HEK293 (cell line): ENCODE measurements around the gene GLCCI1.

ENCODE experiments used
- CTCF ChIA-PET: fragments of 350-600 bp; formaldehyde crosslinking; extraction: SDS; loops from one replicate; lab custom pipeline; 2021; ENCODE audit warnings: antibody characterized with exemption; lab: Yijun Ruan, JAX
- POLR2A ChIA-PET: fragments of 300-600 bp; formaldehyde crosslinking; extraction: SDS; loops from one replicate; lab custom pipeline; 2020; ENCODE audit warnings: antibody characterized with exemption, inconsistent platforms; lab: Yijun Ruan, JAX
- H3K27ac ChIP-seq: fragments of 200-500 bp; sonication (Bioruptor generic); 2 replicates; pipeline ENCODE4 v1.5.1; 2014; ENCODE audit warnings: low read depth, low read length, control low read depth, inconsistent platforms; ENCODE audit errors: extremely low read depth
- H3K36me3 ChIP-seq, 2 experiments: fragments of 200-500 bp in 1 of 2; sonication (Bioruptor generic) in 1 of 2; 1 replicate in 1 of 2; 2 replicates in 1 of 2; pipeline ENCODE4 v1.5.1; 2014 to 2017; ENCODE audit warnings: inconsistent platforms in 2 of 2, low read length in 2 of 2; ENCODE audit not compliant: control insufficient read depth in 2 of 2, insufficient read depth in 1 of 2
- H3K4me1 ChIP-seq: fragments of 200-500 bp; sonication (Bioruptor generic); 2 replicates; pipeline ENCODE4 v1.5.1; 2014; ENCODE audit warnings: mild to moderate bottlenecking, low read length, inconsistent platforms; ENCODE audit not compliant: control insufficient read depth, insufficient read depth
- H3K4me3 ChIP-seq: 2 replicates; pipeline ENCODE4 v1.5.1; 2011; ENCODE audit warnings: low read depth, mild to moderate bottlenecking, control low read depth, low read length, moderate library complexity
- H3K9me3 ChIP-seq: fragments of 200-500 bp; sonication (Bioruptor generic); 2 replicates; pipeline ENCODE4 v1.5.1; 2014; ENCODE audit warnings: low read depth, low read length, inconsistent platforms; ENCODE audit not compliant: control insufficient read depth, insufficient read depth
- CTCF ChIP-seq: fragments of 450-650 bp; formaldehyde crosslinking; IDR thresholded peaks from 2 replicates; pipeline ENCODE4 v1.5.1; 2016; ENCODE audit warnings: missing biosample characterization, missing genetic modification characterization
- HIC1 ChIP-seq: fragments of 450-650 bp; formaldehyde crosslinking; IDR thresholded peaks from 2 replicates; pipeline ENCODE4 v1.5.1; 2016; ENCODE audit warnings: missing biosample characterization, missing genetic modification characterization
- OSR2 ChIP-seq: fragments of 450-650 bp; formaldehyde crosslinking; IDR thresholded peaks from 2 replicates; pipeline ENCODE4 v1.5.1; 2016; ENCODE audit warnings: missing biosample characterization, missing genetic modification characterization
- PRDM4 ChIP-seq: fragments of 450-650 bp; formaldehyde crosslinking; IDR thresholded peaks from 2 replicates; pipeline ENCODE4 v1.5.1; 2017; ENCODE audit warnings: missing biosample characterization, missing genetic modification characterization
- TSHZ1 ChIP-seq: fragments of 450-650 bp; formaldehyde crosslinking; IDR thresholded peaks from 2 replicates; pipeline ENCODE4 v1.5.1; 2016; ENCODE audit warnings: missing biosample characterization, missing genetic modification characterization, borderline replicate concordance
- ZBTB8A ChIP-seq: fragments of 450-650 bp; formaldehyde crosslinking; IDR thresholded peaks from 2 replicates; pipeline ENCODE4 v1.5.1; 2016; ENCODE audit warnings: missing biosample characterization, missing genetic modification characterization
- ZNF157 ChIP-seq: fragments of 450-650 bp; formaldehyde crosslinking; IDR thresholded peaks from 2 replicates; pipeline ENCODE4 v1.5.1; 2016; ENCODE audit warnings: missing biosample characterization, missing genetic modification characterization
- ZNF248 ChIP-seq: fragments of 450-650 bp; formaldehyde crosslinking; IDR thresholded peaks from 2 replicates; pipeline ENCODE4 v1.5.1; 2017; ENCODE audit warnings: missing biosample characterization, missing genetic modification characterization
- ZNF302 ChIP-seq: fragments of 450-650 bp; formaldehyde crosslinking; IDR thresholded peaks from 2 replicates; pipeline ENCODE4 v1.5.1; 2016; ENCODE audit warnings: missing biosample characterization, missing genetic modification characterization, low read depth
- ZNF341 ChIP-seq: fragments of 450-650 bp; formaldehyde crosslinking; IDR thresholded peaks from 2 replicates; pipeline ENCODE4; 2016; ENCODE audit warnings: low read depth, missing biosample characterization, missing genetic modification characterization
- ZNF530 ChIP-seq: fragments of 450-650 bp; formaldehyde crosslinking; IDR thresholded peaks from 2 replicates; pipeline ENCODE4 v1.5.1; 2016; ENCODE audit warnings: low read depth, missing biosample characterization, missing genetic modification characterization

The GLCCI1 gene

GRCh38 chr7:7988706-7989105 is 20.1 kb downstream of the GLCCI1 start (continued):
- TF ChIP-seq OSR2 (tag by site-specific recombination) (no peak), ZBTB8A (no peak), ZNF157 (tag by site-specific recombination) (no peak), TSHZ1 (tag by site-specific recombination) (no peak), ZNF302 (tag by site-specific recombination) (no peak)

- ChIA-PET CTCF (no interaction called here), POLR2A (no interaction called here)
- H3K27ac ChIP-seq: no peak overlapping the region
These were observed 20.5 kb downstream of the GLCCI1 start for GRCh38 chr7:7989133-7989532.

GRCh38 chr7:7989616-7990440 is 21.2 kb downstream of the GLCCI1 start:
- CTCF ChIA-PET: interaction anchor here (1.0 kb wide), 1 partner anchor 37 kb away, joined by 3 read pairs; no protein-coding TSS in a partner anchor
- no peak overlapping the region for H3K27ac ChIP-seq
- H3K9me3 ChIP-seq: no peaks in the 10 kb centered on the region
- H3K36me3 ChIP-seq: no peaks in the 10 kb centered on the region
- POLR2A ChIA-PET: no interaction called here
- TF ChIP-seq CTCF (no peak), ZNF530 (tag by site-specific recombination) (no peak), ZNF248 (tag by site-specific recombination) (no peak), ZNF341 (tag by site-specific recombination) (no peak)
- H3K4me1 ChIP-seq: peaks cover 5% of the 10 kb centered on the region; the same call in 1 of the 2 replicates
- no peak overlapping the region for H3K4me3 ChIP-seq

More at GRCh38 chr7:7989133-7989532, 20.5 kb downstream of the GLCCI1 start:
- no peaks in the 10 kb centered on the region for H3K36me3 ChIP-seq
- TF ChIP-seq PRDM4: no peak
- no peak for TF ChIP-seq HIC1
- H3K4me3 ChIP-seq: no peak overlapping the region
- no peaks in the 10 kb centered on the region for H3K9me3 ChIP-seq
- peaks cover 5% of the 10 kb centered on the region; the same call in 1 of the 2 replicates for H3K4me1 ChIP-seq
